Measurements from ENCODE around the gene ACACB.

DNA sequence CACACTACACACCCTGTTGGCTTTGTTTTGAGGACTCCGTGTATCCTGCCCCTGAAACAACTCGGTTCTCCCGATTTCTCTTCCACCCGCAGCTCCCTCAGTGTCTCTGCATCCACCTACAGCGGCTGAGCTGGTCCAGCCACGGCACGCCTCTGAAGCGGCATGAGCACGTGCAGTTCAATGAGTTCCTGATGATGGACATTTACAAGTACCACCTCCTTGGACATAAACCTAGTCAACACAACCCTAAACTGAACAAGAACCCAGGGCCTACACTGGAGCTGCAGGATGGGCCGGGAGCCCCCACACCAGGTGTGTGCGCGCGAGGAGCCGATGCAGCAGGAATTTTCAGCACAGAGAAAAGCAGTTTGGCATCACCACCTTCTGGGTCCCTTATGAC is 33.6 kb upstream of the ACACB start:
- TF ChIP-seq NFYB (CRISPR knock-in tag; conservative IDR thresholded peaks at IDR 0.05; ENCODE audit: low read depth) (no peak), GABPB1 (CRISPR knock-in tag; IDR thresholded peaks at IDR 0.05) (no peak), ESRRA (CRISPR knock-in tag; IDR thresholded peaks at IDR 0.05; ENCODE audit: borderline replicate concordance) (no peak), ZNF138 (CRISPR knock-in tag; conservative IDR thresholded peaks at IDR 0.05) (no peak)
- TF ChIP-seq, protein P1, sequence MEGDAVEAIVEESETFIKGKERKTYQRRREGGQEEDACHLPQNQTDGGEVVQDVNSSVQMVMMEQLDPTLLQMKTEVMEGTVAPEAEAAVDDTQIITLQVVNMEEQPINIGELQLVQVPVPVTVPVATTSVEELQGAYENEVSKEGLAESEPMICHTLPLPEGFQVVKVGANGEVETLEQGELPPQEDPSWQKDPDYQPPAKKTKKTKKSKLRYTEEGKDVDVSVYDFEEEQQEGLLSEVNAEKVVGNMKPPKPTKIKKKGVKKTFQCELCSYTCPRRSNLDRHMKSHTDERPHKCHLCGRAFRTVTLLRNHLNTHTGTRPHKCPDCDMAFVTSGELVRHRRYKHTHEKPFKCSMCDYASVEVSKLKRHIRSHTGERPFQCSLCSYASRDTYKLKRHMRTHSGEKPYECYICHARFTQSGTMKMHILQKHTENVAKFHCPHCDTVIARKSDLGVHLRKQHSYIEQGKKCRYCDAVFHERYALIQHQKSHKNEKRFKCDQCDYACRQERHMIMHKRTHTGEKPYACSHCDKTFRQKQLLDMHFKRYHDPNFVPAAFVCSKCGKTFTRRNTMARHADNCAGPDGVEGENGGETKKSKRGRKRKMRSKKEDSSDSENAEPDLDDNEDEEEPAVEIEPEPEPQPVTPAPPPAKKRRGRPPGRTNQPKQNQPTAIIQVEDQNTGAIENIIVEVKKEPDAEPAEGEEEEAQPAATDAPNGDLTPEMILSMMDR (IDR thresholded peaks at IDR 0.05) = no peak
- TF ChIP-seq, protein P2, sequence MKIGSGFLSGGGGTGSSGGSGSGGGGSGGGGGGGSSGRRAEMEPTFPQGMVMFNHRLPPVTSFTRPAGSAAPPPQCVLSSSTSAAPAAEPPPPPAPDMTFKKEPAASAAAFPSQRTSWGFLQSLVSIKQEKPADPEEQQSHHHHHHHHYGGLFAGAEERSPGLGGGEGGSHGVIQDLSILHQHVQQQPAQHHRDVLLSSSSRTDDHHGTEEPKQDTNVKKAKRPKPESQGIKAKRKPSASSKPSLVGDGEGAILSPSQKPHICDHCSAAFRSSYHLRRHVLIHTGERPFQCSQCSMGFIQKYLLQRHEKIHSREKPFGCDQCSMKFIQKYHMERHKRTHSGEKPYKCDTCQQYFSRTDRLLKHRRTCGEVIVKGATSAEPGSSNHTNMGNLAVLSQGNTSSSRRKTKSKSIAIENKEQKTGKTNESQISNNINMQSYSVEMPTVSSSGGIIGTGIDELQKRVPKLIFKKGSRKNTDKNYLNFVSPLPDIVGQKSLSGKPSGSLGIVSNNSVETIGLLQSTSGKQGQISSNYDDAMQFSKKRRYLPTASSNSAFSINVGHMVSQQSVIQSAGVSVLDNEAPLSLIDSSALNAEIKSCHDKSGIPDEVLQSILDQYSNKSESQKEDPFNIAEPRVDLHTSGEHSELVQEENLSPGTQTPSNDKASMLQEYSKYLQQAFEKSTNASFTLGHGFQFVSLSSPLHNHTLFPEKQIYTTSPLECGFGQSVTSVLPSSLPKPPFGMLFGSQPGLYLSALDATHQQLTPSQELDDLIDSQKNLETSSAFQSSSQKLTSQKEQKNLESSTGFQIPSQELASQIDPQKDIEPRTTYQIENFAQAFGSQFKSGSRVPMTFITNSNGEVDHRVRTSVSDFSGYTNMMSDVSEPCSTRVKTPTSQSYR (CRISPR knock-in tag; IDR thresholded peaks at IDR 0.05) = no peak
